AML-193 (cell line): ENCODE data around the gene TRPC4AP.

Experiments
- DNase-seq, 2 experiments: peaks; one replicate each; lab custom pipeline; 2025; lab: John Stamatoyannopoulos, UW

Gene TRPC4AP

DNA sequence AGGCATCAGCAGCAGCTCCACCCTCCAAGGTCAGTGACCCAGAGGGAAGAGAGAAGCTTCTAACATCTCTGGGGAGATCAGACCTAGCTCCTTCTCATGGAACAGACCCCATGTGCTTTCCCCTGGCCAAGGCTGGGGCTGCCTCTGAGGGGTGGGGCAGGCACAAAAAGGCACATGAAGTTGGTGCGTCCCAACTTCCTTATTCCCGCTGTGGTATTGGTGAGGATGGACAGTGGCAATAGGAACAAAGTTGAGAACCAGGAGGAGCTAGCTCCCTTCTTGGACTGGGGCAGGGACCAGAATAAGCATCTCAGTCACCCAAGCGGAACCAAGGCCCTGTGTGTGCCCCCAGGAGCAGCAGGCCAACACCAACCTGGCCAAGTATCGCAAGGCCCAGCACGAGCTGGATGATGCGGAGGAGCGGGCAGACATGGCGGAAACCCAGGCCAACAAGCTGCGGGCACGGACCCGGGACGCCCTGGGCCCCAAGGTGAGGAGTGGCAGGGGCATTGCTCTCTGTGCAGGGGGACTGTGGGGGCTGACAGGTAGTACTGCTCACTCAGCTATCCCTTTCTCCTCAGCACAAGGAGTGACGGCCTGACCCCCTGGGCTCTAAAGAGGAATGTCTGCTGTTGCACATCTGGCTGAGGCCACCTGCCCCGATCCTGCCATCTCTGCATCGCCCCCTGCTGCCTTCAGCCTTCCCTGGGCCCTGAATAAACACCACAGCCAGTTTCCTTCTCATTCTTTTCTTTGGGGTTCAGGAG lies 90.8 kb downstream of the TRPC4AP start:
- no peak for DNase-seq

DNA sequence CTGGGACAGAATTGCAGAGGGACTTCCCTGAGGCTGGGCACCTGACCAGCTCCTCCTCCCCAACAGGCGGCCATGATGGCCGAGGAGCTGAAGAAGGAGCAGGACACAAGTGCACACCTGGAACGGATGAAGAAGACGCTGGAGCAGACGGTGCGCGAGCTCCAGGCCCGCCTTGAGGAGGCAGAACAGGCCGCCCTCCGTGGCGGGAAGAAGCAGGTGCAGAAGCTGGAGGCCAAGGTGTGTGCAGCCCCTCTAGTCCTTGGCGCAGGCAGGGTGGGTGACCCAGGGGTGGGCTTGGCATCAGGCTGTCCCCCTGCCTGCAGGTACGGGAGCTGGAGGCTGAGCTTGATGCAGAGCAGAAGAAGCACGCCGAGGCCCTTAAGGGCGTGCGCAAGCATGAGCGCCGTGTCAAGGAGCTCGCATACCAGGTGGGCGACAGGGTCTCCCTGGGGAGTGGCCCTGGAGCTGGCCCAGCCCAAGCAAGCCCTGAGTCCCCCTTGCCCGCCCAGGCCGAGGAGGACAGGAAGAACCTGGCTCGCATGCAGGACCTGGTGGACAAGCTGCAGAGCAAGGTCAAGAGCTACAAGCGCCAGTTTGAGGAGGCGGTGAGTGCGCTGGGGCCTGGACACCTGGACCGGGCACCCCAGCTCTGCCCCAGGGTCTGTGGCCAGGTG lies 91.5 kb downstream of the TRPC4AP start:
- DNase-seq = no peak

DNA sequence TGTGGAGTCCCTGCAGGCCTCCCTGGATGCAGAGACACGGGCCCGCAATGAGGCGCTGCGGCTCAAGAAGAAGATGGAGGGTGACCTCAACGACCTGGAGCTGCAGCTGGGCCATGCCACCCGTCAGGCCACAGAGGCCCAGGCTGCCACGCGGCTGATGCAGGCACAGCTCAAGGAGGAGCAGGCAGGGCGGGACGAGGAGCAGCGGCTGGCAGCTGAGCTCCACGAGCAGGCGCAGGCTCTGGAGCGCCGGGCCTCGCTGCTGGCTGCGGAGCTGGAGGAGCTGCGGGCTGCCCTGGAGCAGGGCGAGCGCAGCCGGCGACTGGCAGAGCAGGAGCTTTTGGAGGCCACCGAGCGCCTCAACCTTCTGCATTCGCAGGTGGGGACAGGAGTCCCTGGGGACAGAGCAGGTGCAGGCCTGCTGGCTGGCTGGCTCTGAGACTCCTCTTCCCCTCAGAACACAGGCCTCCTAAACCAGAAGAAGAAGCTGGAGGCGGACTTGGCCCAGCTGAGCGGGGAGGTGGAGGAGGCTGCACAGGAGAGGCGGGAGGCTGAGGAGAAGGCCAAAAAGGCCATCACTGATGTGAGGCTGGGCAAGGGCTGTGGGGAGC lies 92.2 kb downstream of the TRPC4AP start:
- no peak for DNase-seq

DNA sequence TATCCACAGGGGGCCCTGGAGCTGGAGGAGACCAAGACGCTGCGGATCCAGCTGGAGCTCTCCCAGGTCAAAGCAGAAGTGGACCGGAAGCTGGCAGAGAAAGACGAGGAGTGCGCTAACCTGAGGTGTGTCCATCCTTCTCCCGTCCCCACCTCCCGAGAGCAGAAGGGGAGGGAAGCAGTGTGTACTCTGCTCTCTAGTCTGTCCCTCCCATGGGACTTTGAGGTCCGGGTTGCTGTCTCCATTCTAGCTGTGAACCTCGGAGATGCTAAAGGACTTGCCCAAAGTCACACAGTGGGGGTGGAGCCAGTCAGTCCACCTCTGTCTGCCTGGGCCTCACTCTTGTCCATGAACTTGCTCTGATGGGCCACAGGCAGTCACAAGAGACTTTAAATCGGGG lies 92.8 kb downstream of the TRPC4AP start:
- no peak for DNase-seq

DNA sequence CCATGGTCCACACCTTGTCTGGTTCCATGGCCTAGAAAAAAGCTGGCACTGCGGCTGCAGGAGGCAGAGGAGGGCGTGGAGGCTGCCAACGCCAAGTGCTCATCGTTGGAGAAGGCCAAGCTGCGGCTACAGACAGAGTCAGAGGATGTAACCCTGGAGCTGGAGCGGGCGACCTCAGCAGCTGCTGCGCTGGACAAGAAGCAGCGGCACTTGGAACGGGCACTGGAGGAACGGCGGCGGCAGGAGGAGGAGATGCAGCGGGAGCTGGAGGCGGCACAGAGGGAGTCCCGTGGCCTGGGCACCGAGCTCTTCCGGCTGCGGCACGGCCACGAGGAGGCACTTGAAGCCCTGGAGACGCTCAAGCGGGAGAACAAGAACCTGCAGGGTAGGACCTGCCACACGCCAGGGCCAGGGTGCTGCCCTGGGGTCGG lies 93.6 kb downstream of the TRPC4AP start:
- no peak for DNase-seq

DNA sequence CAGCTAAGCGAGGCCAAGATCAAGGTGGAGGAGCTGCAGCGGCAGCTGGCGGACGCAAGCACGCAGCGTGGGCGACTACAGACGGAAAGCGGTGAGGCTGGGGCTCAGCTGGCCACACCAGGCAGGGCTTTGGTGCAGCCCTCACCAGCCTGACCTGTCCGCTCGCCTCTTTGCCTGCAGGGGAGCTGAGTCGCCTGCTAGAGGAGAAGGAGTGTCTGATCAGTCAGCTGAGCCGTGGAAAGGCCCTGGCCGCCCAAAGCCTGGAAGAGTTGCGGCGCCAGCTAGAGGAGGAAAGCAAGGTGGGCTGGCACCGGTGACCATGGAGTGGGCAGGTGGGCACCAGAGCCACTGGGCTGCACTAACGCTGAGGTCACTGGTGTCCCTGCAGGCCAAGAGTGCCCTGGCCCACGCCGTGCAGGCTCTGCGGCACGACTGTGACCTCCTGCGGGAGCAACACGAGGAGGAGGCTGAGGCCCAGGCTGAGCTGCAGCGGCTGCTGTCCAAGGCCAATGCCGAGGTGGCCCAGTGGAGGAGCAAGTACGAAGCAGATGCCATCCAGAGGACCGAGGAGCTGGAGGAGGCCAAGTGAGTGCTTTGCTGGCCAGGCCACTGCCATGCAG lies 94.2 kb downstream of the TRPC4AP start:
- DNase-seq = no peak

DNA sequence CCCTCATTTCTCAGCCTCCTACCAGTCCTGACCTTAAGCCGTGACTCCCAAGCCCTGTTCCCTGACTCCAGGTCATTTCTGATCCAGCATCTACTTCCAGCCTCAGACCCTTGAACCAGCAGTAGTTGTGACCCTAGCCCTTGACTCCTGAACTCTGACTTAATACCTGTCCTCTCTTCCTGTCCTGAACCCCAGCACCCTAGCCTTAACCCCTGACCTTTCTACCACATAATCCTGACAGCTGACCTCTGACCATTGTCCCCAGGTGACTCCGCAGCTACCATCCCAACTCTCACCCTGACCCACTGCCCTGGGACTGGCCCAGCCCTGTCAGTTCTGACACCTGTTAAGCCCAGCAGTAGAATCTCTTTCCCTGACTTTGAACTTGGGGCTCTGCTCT lies 94.8 kb downstream of the TRPC4AP start:
- no peak for DNase-seq

DNA sequence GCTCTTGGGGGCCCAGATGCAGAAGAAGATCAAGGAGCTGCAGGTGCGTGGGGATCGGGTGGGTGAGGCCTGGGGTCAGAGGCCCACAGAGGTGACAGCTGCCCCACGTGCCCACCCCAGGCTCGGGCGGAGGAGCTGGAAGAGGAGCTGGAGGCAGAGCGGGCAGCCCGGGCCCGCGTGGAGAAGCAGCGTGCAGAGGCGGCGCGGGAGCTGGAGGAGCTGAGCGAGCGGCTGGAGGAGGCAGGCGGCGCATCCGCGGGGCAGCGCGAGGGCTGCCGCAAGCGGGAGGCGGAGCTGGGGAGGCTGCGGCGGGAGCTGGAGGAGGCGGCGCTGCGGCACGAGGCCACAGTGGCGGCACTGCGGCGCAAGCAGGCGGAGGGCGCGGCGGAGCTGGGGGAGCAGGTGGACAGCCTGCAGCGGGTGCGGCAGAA lies 95.5 kb downstream of the TRPC4AP start:
- DNase-seq = no peak

DNA sequence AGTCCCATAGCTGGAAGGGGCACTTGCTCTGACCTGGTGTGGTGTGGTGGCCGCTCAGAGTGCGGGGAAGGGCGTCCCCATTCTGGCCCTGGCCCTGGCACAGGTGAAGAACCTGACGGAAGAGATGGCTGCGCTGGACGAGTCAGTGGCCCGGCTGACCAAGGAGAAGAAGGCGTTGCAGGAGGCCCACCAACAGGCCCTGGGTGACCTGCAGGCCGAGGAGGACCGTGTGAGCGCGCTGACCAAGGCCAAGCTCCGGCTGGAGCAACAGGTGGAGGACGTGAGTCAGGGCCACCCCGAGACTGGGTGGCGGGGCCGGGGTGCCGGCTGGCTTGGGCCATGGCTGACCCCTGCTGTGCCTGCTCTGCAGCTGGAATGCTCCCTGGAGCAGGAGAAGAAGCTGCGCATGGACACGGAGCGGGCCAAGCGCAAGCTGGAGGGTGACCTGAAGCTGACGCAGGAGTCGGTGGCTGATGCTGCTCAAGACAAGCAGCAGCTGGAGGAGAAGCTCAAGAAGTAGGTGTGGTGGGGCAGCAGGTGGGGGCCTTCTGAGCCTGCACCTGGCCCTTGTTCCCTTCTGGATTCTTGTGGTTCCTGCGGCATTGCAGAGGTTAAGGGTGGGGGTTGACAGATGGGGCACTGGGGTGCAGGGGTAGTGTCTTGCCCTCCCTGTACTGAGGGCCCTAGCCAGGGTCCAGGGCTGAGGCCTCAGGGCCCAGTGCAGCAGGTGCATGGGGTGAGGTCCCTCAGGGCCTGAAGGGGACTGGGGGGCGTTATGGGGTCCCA lies 96.2 kb downstream of the TRPC4AP start:
- no peak for DNase-seq

DNA sequence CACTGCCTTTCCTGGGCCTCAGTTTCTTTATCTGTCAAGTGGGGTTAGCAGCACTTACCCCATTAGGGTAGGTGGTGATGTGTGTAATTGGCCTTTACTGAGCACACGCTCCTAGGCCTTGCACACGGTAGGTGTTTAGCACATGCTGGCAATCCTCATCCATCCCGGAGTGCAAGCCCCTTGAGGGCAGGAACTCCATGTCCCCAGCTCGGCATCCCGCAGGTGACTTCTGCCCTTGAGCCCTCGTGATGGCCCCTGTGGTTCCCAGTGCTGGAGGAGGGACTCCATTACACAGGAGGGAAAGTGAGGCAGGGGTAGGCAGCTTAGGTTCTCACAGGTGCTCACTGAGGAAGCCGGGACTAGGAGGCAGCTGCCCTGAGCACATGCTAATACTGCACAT lies 96.9 kb downstream of the TRPC4AP start:
- DNase-seq = no peak

DNA sequence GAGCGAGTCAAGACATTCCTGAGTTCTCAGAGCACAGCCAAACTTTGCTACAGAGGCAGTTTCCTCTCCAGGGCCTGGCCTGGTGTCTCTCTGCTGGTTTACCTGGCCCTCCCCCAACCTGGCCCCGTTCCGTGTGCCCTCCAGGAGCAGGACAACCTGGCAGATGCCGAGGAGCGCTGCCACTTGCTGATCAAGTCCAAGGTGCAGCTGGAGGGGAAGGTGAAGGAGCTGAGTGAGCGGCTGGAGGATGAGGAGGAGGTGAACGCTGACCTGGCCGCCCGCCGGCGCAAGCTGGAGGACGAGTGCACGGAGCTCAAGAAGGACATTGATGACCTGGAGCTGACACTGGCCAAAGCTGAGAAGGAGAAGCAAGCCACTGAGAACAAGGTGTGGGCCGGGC lies 97.4 kb downstream of the TRPC4AP start:
- DNase-seq = no peak

DNA sequence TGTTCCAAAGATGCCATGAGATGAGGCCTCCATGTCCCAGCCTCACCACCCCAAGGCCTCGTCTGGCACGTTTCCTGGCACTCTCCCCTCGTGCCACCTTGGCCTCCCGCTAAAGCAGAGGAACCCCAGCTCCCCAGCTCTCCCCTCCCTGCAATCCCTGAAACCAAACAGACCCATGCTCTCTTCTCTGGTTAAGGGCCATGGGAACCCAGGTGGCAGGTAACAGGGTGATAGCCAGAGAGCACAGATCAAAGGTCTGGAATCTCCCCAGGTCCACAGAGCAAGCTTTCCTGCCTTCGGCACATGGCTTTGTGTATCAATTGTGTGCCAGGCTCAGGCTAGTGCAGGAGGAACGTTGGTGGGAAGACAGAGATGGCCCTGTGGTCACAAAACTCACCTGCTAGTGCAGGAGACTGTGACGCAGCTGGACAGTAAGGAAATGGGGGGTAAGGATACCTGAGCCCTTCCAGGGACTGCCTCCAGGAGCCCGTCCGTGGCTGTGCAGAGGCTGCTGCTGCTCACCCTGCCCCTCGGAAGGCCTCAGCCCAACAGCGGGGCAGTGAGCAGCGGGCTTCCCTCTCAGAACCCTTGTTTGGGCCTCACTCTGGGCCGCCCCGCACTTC lies 98.0 kb downstream of the TRPC4AP start:
- no peak for DNase-seq

DNA sequence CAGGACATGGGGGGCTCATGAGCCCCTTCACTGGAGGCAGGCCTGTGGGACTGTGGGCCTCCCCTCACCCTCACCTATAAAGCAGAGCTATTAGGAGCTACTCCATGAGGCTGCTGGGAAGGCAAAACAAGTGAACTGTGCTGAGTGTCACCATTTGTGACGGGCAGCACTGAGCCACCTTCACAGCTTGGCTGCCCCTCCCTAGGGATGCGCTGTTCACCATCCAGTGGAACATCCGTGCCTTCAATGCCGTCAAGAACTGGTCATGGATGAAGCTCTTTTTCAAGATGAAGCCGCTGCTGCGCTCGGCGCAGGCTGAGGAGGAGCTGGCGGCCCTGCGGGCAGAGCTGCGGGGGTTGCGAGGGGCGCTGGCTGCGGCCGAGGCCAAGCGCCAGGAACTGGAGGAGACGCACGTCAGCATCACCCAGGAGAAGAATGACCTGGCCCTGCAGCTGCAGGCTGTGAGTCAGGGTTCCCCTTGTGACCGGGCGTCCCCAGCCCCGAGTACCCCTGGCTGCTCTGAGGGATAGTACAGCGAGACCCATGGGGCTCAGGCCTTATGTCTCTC lies 98.6 kb downstream of the TRPC4AP start:
- DNase-seq = no peak

DNA sequence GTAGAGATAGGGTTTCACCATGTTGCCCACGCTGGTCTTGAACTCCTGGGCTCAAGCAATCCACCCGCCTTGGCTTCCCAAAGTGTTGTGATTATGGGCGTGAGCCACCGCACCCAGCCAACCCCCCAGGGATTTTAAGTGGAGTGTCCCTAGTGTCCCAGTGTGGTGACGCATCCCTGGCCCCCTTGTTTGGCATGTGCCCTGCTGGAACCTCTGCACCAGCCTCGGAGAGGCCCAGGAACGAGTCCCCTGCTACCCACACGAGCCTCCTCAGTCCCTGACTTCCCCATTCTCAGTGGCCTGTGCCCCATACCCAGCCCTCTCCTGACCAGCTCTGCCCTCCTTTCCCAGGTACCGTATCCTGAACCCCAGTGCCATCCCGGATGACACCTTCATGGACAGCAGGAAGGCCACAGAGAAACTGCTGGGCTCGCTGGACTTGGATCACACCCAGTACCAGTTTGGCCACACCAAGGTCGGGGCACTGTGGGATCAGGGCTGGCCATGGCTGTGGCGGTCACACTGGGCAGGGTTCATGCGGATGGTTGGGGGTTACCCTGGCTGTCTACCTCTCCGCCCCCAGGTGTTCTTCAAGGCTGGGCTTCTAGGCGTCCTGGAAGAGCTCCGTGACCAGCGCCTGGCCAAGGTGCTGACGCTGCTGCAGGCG lies 99.7 kb downstream of the TRPC4AP start:
- DNase-seq = no peak

DNA sequence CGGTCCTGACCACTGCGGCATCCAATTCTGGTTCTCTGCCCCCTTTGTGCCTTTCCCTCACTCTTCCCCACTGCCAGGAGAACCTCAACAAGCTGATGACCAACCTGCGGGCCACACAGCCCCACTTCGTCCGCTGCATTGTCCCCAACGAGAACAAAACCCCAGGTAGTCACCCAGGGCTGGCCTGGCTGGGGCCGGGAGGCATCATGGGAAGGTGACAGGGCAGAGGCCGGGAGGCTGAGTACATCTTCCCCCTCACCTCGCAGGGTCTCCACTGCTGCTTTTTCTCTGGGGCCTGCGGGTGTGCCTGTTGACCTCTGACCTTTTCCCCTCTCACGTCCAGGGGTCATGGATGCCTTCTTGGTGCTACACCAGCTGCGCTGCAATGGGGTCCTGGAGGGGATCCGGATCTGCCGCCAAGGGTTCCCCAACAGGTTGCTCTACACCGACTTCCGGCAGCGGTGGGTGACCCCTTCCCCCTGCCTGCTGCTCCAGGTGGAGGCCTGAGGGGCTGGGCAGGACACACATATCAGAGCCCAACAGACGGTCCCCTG lies 101.9 kb downstream of the TRPC4AP start:
- DNase-seq = no peak

DNA sequence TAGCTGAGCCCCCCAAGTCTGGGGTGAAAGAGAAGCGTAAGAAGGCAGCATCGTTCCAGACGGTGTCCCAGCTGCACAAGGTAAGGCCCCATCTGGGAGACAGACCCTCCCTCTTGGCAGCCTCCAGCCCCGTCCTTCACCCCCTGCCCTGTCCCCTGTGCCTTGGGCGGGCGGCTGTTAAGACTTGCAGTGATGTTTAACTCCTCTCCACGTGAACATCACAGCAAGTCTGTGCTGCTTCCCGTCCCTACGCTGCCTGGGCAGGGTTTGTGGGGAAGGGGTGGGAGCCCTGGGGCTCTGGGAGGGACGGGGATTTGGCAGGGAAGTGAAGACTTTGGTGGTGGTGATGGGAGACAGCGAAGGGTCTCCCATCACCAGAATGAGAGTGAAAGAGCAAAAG lies 102.4 kb downstream of the TRPC4AP start:
- DNase-seq = no peak

DNA sequence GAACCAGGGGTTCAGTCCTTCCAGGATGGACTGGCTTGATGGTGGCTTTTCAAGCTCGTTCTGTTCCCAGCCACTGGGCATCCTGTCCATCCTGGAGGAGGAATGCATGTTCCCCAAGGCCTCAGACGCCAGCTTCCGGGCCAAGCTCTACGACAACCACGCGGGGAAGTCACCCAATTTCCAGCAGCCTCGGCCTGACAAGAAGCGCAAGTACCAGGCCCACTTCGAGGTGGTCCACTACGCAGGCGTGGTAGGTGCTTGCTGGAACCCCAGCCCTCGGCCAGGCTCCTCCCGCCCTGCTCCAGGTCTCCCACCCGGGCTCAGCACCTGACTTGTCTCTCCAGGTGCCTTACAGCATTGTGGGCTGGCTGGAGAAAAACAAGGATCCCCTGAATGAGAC lies 102.9 kb downstream of the TRPC4AP start:
- DNase-seq = no peak

DNA sequence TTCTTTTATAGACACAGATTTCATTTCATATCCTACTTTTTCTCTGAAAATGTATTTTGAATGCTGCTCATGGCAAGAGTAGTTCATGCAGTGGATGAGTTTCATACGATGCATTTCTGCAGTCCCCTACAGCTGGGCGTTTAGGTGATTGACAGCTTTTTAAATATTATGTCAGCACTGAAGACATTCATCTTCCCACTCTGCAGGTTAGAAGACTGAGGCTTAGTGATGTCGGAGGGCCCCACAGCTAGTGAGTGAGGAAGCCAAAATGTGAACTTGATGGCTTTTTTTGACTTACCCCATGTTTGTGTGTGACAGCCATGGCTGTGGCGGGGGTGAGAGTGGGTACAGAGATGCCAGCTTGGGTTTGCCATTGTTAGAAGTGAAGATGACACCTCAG lies 103.5 kb downstream of the TRPC4AP start:
- DNase-seq = no peak

DNA sequence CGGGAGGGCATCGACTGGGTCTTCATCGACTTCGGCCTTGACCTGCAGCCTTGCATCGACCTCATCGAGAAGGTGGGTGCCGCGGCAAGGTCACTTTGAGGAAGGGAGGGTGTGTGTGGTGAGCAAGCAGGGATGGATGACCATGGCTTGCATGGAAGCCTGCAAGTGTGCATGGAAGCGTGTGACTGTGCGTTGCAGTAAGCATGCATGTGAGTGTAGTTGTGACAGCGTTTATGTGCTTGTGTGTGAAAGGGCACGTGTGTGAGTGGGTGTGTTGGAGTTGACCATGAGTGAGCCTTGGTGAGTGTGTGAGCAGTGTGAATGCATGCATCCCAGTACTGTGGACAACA lies 104.4 kb downstream of the TRPC4AP start:
- no peak for DNase-seq
